Measurements from ENCODE around the gene ADARB1. TPM values are rescaled to one million over a fixed set of nuclear protein-coding genes. Genes with fewer than 3 reads are reported as not detected.

The ADARB1 gene
- total RNA-seq, 1 experiment from 2014 or later: 14.1 TPM

DNA sequence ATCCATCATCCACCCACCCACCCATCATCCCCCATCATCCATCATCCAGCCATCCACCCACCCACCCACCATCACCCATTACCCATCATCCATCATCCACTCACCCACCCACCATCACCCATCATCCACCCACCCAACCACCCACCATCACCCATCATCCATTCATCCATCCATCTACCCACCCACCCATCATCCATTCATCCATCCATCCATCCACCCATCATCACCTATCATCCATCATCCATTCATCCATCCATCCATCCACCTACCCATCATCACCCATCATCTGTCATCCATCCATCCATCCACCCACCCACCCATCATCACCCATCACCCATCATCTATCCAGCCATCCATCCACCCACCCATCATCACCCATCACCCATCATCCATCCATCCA, 81.5 kb downstream of the ADARB1 start:
- no peaks in the 10 kb centered on the region for H3F3A ChIP-seq (ENCODE audit: low read length, unreplicated experiment)
- ChIA-PET POLR2A (ENCODE audit: unreplicated experiment) (no interaction called here), CTCF (no interaction called here)
- ATAC-seq: no peak
- TF ChIP-seq EZH2 (IDR thresholded peaks at IDR 0.05; ENCODE audit: low read length, unreplicated experiment) (no peak), EZH2phosphoT487 (IDR thresholded peaks at IDR 0.05; ENCODE audit: borderline replicate concordance, low read length) (no peak)
- TF ChIP-seq, protein P1, sequence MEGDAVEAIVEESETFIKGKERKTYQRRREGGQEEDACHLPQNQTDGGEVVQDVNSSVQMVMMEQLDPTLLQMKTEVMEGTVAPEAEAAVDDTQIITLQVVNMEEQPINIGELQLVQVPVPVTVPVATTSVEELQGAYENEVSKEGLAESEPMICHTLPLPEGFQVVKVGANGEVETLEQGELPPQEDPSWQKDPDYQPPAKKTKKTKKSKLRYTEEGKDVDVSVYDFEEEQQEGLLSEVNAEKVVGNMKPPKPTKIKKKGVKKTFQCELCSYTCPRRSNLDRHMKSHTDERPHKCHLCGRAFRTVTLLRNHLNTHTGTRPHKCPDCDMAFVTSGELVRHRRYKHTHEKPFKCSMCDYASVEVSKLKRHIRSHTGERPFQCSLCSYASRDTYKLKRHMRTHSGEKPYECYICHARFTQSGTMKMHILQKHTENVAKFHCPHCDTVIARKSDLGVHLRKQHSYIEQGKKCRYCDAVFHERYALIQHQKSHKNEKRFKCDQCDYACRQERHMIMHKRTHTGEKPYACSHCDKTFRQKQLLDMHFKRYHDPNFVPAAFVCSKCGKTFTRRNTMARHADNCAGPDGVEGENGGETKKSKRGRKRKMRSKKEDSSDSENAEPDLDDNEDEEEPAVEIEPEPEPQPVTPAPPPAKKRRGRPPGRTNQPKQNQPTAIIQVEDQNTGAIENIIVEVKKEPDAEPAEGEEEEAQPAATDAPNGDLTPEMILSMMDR (conservative IDR thresholded peaks at IDR 0.05; ENCODE audit: low read depth, low read length): no peak
- no peaks in the 10 kb centered on the region for H3K27me3 ChIP-seq (ENCODE audit: low read length)
- no peak overlapping the region for H3K4me2 ChIP-seq (ENCODE audit: low read length)
- H3K4me3 ChIP-seq (ENCODE audit: low read length): no peak overlapping the region
- no peaks in the 10 kb centered on the region for H3K79me2 ChIP-seq (ENCODE audit: low read length)
- H3K4me1 ChIP-seq (ENCODE audit: insufficient read depth, low read length): no peaks in the 10 kb centered on the region
- no peak for DNase-seq
- no peak overlapping the region for H3K9ac ChIP-seq (ENCODE audit: low read length)
- intact Hi-C loops (cut with micrococcal nuclease): no loop called here
- no peaks in the 10 kb centered on the region; the same call in 1 of the 2 replicates for H3K9me2 ChIP-seq (replicated peaks; ENCODE audit: low read length)
- H3K9me3 ChIP-seq (ENCODE audit: low read length): no peaks in the 10 kb centered on the region
- H3K36me3 ChIP-seq (ENCODE audit: low read depth, low read length): no peaks in the 10 kb centered on the region
- no peaks in the 10 kb centered on the region for H4K20me1 ChIP-seq (ENCODE audit: low read length)
- no peak overlapping the region for H2AFZ ChIP-seq (ENCODE audit: low read length)
- BruUV-seq (replicated peaks): no TSS peak
- H3K27ac ChIP-seq (ENCODE audit: low read length): no peak overlapping the region

DNA sequence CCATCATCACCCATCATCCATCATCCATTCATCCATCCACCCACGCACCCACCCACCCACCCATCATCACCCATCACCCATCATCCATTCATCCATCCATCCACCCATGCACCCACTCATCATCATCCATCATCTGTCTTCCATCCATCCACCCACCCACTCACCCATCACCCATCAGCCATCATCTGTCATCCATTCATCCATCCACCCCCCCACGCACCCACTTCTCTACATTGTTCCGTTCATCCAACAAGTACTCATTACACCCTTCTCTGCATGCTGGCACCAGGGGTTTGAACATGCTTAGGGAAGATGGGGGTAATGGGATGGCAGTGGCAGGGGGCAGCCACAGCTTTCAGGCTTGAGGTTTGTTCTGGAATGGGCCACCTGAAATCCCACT, 82.1 kb downstream of the ADARB1 start:
- Histone ChIP-seq H4K20me1 (ENCODE audit: low read length) (no peaks in the 10 kb centered on the region), H3K9ac (ENCODE audit: low read length) (no peak overlapping the region), H3K4me2 (ENCODE audit: low read length) (no peak overlapping the region), H3K36me3 (ENCODE audit: low read depth, low read length) (no peaks in the 10 kb centered on the region), H3K9me2 (replicated peaks; ENCODE audit: low read length) (no peaks in the 10 kb centered on the region; the same call in 1 of the 2 replicates), H3K27ac (ENCODE audit: low read length) (no peak overlapping the region), H3K79me2 (ENCODE audit: low read length) (no peaks in the 10 kb centered on the region), H3K27me3 (ENCODE audit: low read length) (no peaks in the 10 kb centered on the region), H3K9me3 (ENCODE audit: low read length) (no peaks in the 10 kb centered on the region), H2AFZ (ENCODE audit: low read length) (no peak overlapping the region), H3K4me1 (ENCODE audit: insufficient read depth, low read length) (no peaks in the 10 kb centered on the region), H3K4me3 (ENCODE audit: low read length) (no peak overlapping the region), H3F3A (ENCODE audit: low read length, unreplicated experiment) (no peaks in the 10 kb centered on the region)
- ATAC-seq: no peak
- intact Hi-C loops (cut with micrococcal nuclease): no loop called here
- DNase-seq: no peak
- POLR2A ChIA-PET (ENCODE audit: unreplicated experiment): no interaction called here
- CTCF ChIA-PET: no interaction called here
- BruUV-seq (replicated peaks): no TSS peak
- no peak for TF ChIP-seq EZH2 (IDR thresholded peaks at IDR 0.05; ENCODE audit: low read length, unreplicated experiment)
- TF ChIP-seq, protein P1 (conservative IDR thresholded peaks at IDR 0.05; ENCODE audit: low read depth, low read length): no peak
- no peak for TF ChIP-seq EZH2phosphoT487 (IDR thresholded peaks at IDR 0.05; ENCODE audit: borderline replicate concordance, low read length)

DNA sequence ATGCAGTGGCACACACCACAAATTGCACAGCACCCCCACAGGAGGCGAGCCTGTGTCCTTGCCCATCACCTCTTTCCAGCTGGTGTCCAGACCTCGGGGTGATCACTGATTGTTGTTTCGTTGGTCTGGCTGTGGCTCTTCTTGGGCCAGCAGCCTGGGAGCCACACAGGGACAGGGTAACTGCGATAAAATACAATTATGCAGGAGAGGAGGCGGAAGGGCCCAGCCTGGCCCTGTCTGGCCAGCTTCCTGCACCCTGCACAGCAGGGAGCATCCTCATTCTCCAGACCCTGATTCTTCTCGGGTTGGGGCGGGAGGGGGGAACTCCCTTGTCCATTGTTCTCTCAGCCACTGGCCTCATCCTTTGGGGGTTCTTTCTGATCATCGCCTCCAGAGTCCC, 83.6 kb downstream of the ADARB1 start:
- Histone ChIP-seq H3F3A (ENCODE audit: low read length, unreplicated experiment) (no peaks in the 10 kb centered on the region), H3K9me2 (replicated peaks; ENCODE audit: low read length) (no peaks in the 10 kb centered on the region; the same call in 1 of the 2 replicates), H3K4me3 (ENCODE audit: low read length) (no peak overlapping the region), H3K4me1 (ENCODE audit: insufficient read depth, low read length) (no peaks in the 10 kb centered on the region), H3K27ac (ENCODE audit: low read length) (no peak overlapping the region), H2AFZ (ENCODE audit: low read length) (no peak overlapping the region), H3K27me3 (ENCODE audit: low read length) (no peaks in the 10 kb centered on the region), H4K20me1 (ENCODE audit: low read length) (no peaks in the 10 kb centered on the region), H3K9ac (ENCODE audit: low read length) (no peak overlapping the region), H3K9me3 (ENCODE audit: low read length) (no peaks in the 10 kb centered on the region), H3K4me2 (ENCODE audit: low read length) (no peak overlapping the region), H3K36me3 (ENCODE audit: low read depth, low read length) (no peaks in the 10 kb centered on the region), H3K79me2 (ENCODE audit: low read length) (no peaks in the 10 kb centered on the region)
- ATAC-seq (no peak), DNase-seq (no peak)
- POLR2A ChIA-PET (ENCODE audit: unreplicated experiment): no interaction called here
- CTCF ChIA-PET: no interaction called here
- TF ChIP-seq EZH2phosphoT487 (IDR thresholded peaks at IDR 0.05; ENCODE audit: borderline replicate concordance, low read length) (no peak), EZH2 (IDR thresholded peaks at IDR 0.05; ENCODE audit: low read length, unreplicated experiment) (no peak)
- TF ChIP-seq, protein P1 (conservative IDR thresholded peaks at IDR 0.05; ENCODE audit: low read depth, low read length): no peak
- intact Hi-C loops (cut with micrococcal nuclease): no loop called here
- BruUV-seq (replicated peaks): no TSS peak

Data from PC-3 (cell line).